Activated T-helper 9 cell treated with anti-CD3 and anti-CD28 coated beads, Interleukin-2, amount 50 U/mL, for 16 hours (primary cell): Measurements from ENCODE around the gene GJC2.

Experiments used
- DNase-seq: peaks from one replicate; pipeline ENCODE4 v3.0.0-alpha.2; 2020; ENCODE audit warnings: low read depth

GJC2 gene

GRCh38 chr1:228158151-228159007, 8.6 kb downstream of the GJC2 start:
- DNase-seq, result no peak

- DNase-seq, result no peak
These were observed 9.4 kb downstream of the GJC2 start for GRCh38 chr1:228159008-228159665.

- DNase-seq, result no peak
These were observed 10.6 kb downstream of the GJC2 start for GRCh38 chr1:228160201-228160761.

GRCh38 chr1:228161362-228161761, 11.6 kb downstream of the GJC2 start:
- no peak for DNase-seq

GRCh38 chr1:228161866-228162265, 12.1 kb downstream of the GJC2 start:
- DNase-seq, result no peak

GRCh38 chr1:228162286-228163006, 12.7 kb downstream of the GJC2 start:
- no peak for DNase-seq

GRCh38 chr1:228163007-228163753, 13.4 kb downstream of the GJC2 start:
- DNase-seq, result no peak

GRCh38 chr1:228163776-228164519, 14.2 kb downstream of the GJC2 start:
- no peak for DNase-seq

GRCh38 chr1:228164561-228165371, 15.0 kb downstream of the GJC2 start:
- DNase-seq, result no peak

GRCh38 chr1:228165372-228166169, 15.8 kb downstream of the GJC2 start, which contains the start of gene IBA57:
Gene IBA57 (plus strand): TSS chr1:228165804. CDS start chr1:228165817, 13 bp downstream.
- peak; percentile 100 for DNase-seq

- DNase-seq, result peak; percentile 32
These were observed 16.6 kb downstream of the GJC2 start for GRCh38 chr1:228166170-228166936.

- no peak for DNase-seq
These were observed 19.0 kb downstream of the GJC2 start for GRCh38 chr1:228168563-228169270.

- DNase-seq, result no peak
These were observed 19.6 kb downstream of the GJC2 start for GRCh38 chr1:228169345-228169744.

GRCh38 chr1:228170666-228171065, 20.9 kb downstream of the GJC2 start:
- DNase-seq, result no peak

- DNase-seq, result no peak
These were observed 21.6 kb downstream of the GJC2 start for GRCh38 chr1:228171221-228171891.

GRCh38 chr1:228172591-228173527, 23.1 kb downstream of the GJC2 start:
- DNase-seq, result no peak
